ENCODE data around the gene ADGRD2.

DNA sequence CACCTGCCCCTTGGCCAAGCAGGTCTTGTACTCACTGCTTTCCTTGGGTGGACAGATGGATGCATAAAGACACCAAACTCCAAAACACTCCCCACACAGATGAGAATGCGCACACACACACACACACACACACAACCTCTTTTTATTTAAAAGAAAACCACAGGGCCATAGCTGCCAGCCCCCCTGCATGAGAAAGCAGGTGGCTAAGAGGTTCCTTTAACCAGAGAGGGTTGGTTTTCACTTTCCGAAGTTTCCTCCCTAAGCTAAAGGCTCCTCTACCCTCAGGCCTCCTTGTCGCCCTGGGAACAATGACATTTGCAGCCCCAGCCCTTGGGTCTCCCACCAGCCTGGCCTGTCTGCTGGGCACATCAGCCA, 45.8 kb downstream of the ADGRD2 start:
- TF ChIP-seq POLR2AphosphoS5 (IDR thresholded peaks at IDR 0.05), result no peak
- TF ChIP-seq POLR2A (IDR thresholded peaks at IDR 0.05), result no peak
- TF ChIP-seq EP300 (IDR thresholded peaks at IDR 0.05; ENCODE audit: low read depth), result no peak

Data from transverse colon (tissue), 3 donors.